Gastrocnemius medialis (tissue), 4 donors: ENCODE measurements around the gene PRAME. TPM values are rescaled to one million over a fixed set of nuclear protein-coding genes. Genes with fewer than 3 reads are reported as not detected.

Experiments used
- ATAC-seq, 2 donors: fragments of 150-250 bp; one replicate each; pipeline ENCODE4 v1.9.1; 2016
- DNase-seq, 2 donors: peaks; one replicate each; pipeline ENCODE4 v3.0.0-alpha.2; 2019
- H3K27ac ChIP-seq, 4 donors: fragments of 200-600 bp; sonication (generic); 1 replicate in 1 of 4; 2 replicates in 3 of 4; pipeline ENCODE4 v1.5.1; 2016 to 2018; ENCODE audit warnings: mild to moderate bottlenecking in 2 of 4, moderate library complexity in 1 of 4
- H3K27me3 ChIP-seq, 3 donors: fragments of 200-600 bp; sonication (generic) in 2 of 3; 1 replicate in 1 of 3; 2 replicates in 2 of 3; pipeline versions ENCODE4 v1.5.1 to v1.6.0; 2016 to 2019; ENCODE audit warnings: mild to moderate bottlenecking in 1 of 3, moderate library complexity in 1 of 3
- H3K36me3 ChIP-seq, 2 donors: fragments of 200-600 bp; sonication (generic) in 1 of 2; one replicate each; pipeline ENCODE4 v1.5.1; 2017 to 2018
- H3K4me1 ChIP-seq, 2 donors: fragments of 200-600 bp; sonication (generic) in 1 of 2; one replicate each; pipeline ENCODE4 v1.5.1; 2016 to 2017; ENCODE audit warnings: mild to moderate bottlenecking in 2 of 2
- H3K4me3 ChIP-seq, 4 donors: fragments of 200-600 bp; sonication (generic) in 3 of 4; 1 replicate in 1 of 4; 2 replicates in 3 of 4; pipeline ENCODE4 v1.5.1; 2016 to 2019; ENCODE audit warnings: mild to moderate bottlenecking in 2 of 4
- H3K9me3 ChIP-seq, 3 donors: fragments of 200-600 bp; sonication (generic) in 2 of 3; 1 replicate in 1 of 3; 2 replicates in 2 of 3; pipeline ENCODE4 v1.5.1; 2016 to 2019
- CTCF ChIP-seq, 5 experiments: fragments of 450-650 bp in 3 of 5; fragments of 200-600 bp in 2 of 5; sonication (generic) in 2 of 5; IDR thresholded peaks in 4 of 5; conservative IDR thresholded peaks in 1 of 5; 1 replicate in 4 of 5; 2 replicates in 1 of 5; pipeline ENCODE4 v1.5.1; 2016 to 2019; ENCODE audit warnings: antibody characterized with exemption in 5 of 5, mild to moderate bottlenecking in 3 of 5, moderate library complexity in 3 of 5
- POLR2A ChIP-seq, 2 donors: fragments of 450-650 bp; IDR thresholded peaks; one replicate each; pipeline ENCODE4 v1.6.1; 2017; ENCODE audit warnings: antibody characterized with exemption in 2 of 2, mild to moderate bottlenecking in 2 of 2, moderate library complexity in 2 of 2
- in situ Hi-C, 4 donors: fragments of 200-750 bp; cut with MboI; loops; one replicate each; pipeline versions ENCODE4 v1.15.0 to v1.8.0; 2017; ENCODE audit warnings: low sequenced_read_pairs in 4 of 4
- intact Hi-C: fragments of 100-400 bp; cut with DNase I; formaldehyde crosslinking; loops from one replicate; pipeline ENCODE4 v1.15.1; 2023; ENCODE audit warnings: low total_unique reads
- total RNA-seq, 4 donors: library from RNA; depleted of rRNA; stranded (reverse); fragments of >200 nt; gene quantifications; one replicate each; pipeline versions ENCODE4 v1.1.0 to v1.2.3, GENCODE V29; 2016

Gene PRAME
- total RNA-seq, 4 donors from 2014 or later = not detected

DNA sequence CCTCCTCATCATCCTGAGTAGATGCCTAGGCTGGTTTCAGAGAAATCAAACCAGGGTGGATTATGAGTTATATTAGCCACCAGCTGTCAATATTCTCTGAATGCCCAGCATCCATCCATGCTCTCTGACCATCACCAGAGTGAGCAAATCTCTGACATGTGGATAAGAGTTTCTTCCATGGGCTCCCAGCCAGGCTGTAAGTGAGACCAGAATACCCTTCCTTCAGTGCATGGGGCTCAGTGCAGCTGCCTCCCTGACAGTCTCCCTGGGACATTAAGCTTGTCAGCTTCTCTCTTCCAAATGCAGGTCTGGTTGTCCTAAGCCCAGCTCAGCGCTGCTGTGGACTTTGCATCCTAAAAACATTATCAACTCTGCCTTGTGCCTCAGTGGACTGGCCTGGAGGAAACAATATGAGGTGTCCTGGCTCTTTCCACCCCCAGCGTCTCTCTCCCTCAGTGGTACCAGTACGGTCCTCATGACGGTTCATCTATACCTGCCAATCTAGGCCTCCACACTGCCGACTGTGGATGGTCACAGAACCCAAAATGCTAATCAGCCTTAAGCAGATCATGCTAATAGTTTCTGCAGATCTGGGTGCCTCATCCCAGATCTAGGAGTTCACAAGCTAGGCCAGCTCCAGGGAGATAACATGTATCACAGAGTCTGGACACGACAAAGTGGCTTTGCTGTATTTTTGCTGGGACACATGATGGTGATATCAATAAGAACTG, 41.6 kb upstream of the PRAME start:
- Histone ChIP-seq H3K4me1 (no peaks in the 10 kb centered on the region), H3K27me3 (peaks cover 0 to 2% (median 0%) of the 10 kb centered on the region in 3 donors), H3K36me3 (no peaks in the 10 kb centered on the region), H3K9me3 (no peaks in the 10 kb centered on the region), H3K27ac (no peak overlapping the region), H3K4me3 (no peak overlapping the region)
- no peak for DNase-seq
- TF ChIP-seq CTCF (IDR thresholded peaks at IDR 0.05 in 4 of 5, conservative IDR thresholded peaks at IDR 0.05 in 1 of 5) = no peak
- intact Hi-C loops (no loop called here), in situ Hi-C loops (no loop called here)
- no peak for ATAC-seq

- Histone ChIP-seq H3K27ac (no peak overlapping the region), H3K4me1 (no peaks in the 10 kb centered on the region), H3K4me3 (no peak overlapping the region), H3K36me3 (no peaks in the 10 kb centered on the region), H3K27me3 (peaks cover 0 to 2% (median 0%) of the 10 kb centered on the region in 3 donors), H3K9me3 (no peaks in the 10 kb centered on the region)
- DNase-seq = no peak
- TF ChIP-seq CTCF (IDR thresholded peaks at IDR 0.05 in 4 of 5, conservative IDR thresholded peaks at IDR 0.05 in 1 of 5) (no peak), POLR2A (IDR thresholded peaks at IDR 0.05) (no peak)
- ATAC-seq = no peak
- in situ Hi-C loops = no loop called here
- intact Hi-C loops = no loop called here
Measured at GRCh38 chr22:22599248-22599647, 40.2 kb upstream of the PRAME start.

GRCh38 chr22:22598144-22598543, 39.1 kb upstream of the PRAME start:
- TF ChIP-seq CTCF (IDR thresholded peaks at IDR 0.05 in 4 of 5, conservative IDR thresholded peaks at IDR 0.05 in 1 of 5) = no peak
- TF ChIP-seq POLR2A (IDR thresholded peaks at IDR 0.05) = no peak
- H3K9me3 ChIP-seq = no peaks in the 10 kb centered on the region
- H3K36me3 ChIP-seq = no peaks in the 10 kb centered on the region
- ATAC-seq = no peak
- no peak overlapping the region for H3K4me3 ChIP-seq
- in situ Hi-C loops (no loop called here), intact Hi-C loops (no loop called here)
- H3K27ac ChIP-seq = no peak overlapping the region
- H3K27me3 ChIP-seq = peaks cover 0 to 2% (median 0%) of the 10 kb centered on the region in 3 donors
- H3K4me1 ChIP-seq = no peaks in the 10 kb centered on the region
- no peak for DNase-seq

GRCh38 chr22:22595001-22595835, 36.2 kb upstream of the PRAME start:
- intact Hi-C loops (no loop called here), in situ Hi-C loops (no loop called here)
- ATAC-seq = no peak
- H3K27me3 ChIP-seq = peaks cover 0 to 2% (median 0%) of the 10 kb centered on the region in 3 donors
- no peaks in the 10 kb centered on the region for H3K4me1 ChIP-seq
- TF ChIP-seq CTCF (IDR thresholded peaks at IDR 0.05 in 4 of 5, conservative IDR thresholded peaks at IDR 0.05 in 1 of 5) = no peak
- no peak for TF ChIP-seq POLR2A (IDR thresholded peaks at IDR 0.05)
- no peaks in the 10 kb centered on the region for H3K9me3 ChIP-seq
- DNase-seq = no peak
- H3K4me3 ChIP-seq = no peak overlapping the region
- no peak overlapping the region for H3K27ac ChIP-seq
- no peaks in the 10 kb centered on the region for H3K36me3 ChIP-seq
